Left forelimb (tissue), 1 donor: ENCODE data around the gene AARS2.

Experiments used
- DNase-seq: peaks from one replicate; pipeline ENCODE4 v3.0.0-alpha.2; 2018; ENCODE audit warnings: low spot score

Gene AARS2

GRCh38 chr6:44262467-44263353 is 50.4 kb downstream of the AARS2 start:
- no peak for DNase-seq

- no peak for DNase-seq
These were observed 51.6 kb downstream of the AARS2 start for GRCh38 chr6:44261581-44261980.

GRCh38 chr6:44260451-44261297 is 52.5 kb downstream of the AARS2 start:
- no peak for DNase-seq

- DNase-seq, result no peak
These were observed 53.1 kb downstream of the AARS2 start for GRCh38 chr6:44260011-44260410.

- DNase-seq, result no peak
These were observed 54.2 kb downstream of the AARS2 start for GRCh38 chr6:44258921-44259320.

GRCh38 chr6:44258325-44258863 is 54.8 kb downstream of the AARS2 start:
- no peak for DNase-seq

GRCh38 chr6:44257753-44258324 is 55.3 kb downstream of the AARS2 start:
- no peak for DNase-seq

- DNase-seq, result peak; percentile 88
These were observed 56.0 kb downstream of the AARS2 start, which contains the start of gene SLC35B2 for GRCh38 chr6:44257025-44257752. Gene SLC35B2 (minus strand): TSS chr6:44257528. CDS start chr6:44257410, 118 bp downstream.

- no peak for DNase-seq
These were observed 56.4 kb downstream of the AARS2 start for GRCh38 chr6:44256775-44257024.

- no peak for DNase-seq
These were observed 57.0 kb downstream of the AARS2 start for GRCh38 chr6:44255871-44256774.

- DNase-seq, result no peak
These were observed 57.9 kb downstream of the AARS2 start for GRCh38 chr6:44255105-44255808.

- no peak for DNase-seq
These were observed 58.7 kb downstream of the AARS2 start for GRCh38 chr6:44254191-44255104.

GRCh38 chr6:44253307-44254101 is 59.6 kb downstream of the AARS2 start:
- DNase-seq, result no peak

- DNase-seq, result no peak
These were observed 61.3 kb downstream of the AARS2 start for GRCh38 chr6:44251576-44252524.

GRCh38 chr6:44250718-44251123 is 62.4 kb downstream of the AARS2 start:
- no peak for DNase-seq

GRCh38 chr6:44250067-44250717 is 63.0 kb downstream of the AARS2 start:
- no peak for DNase-seq
